Measurements from ENCODE around the gene PPP1R37. TPM values are rescaled to one million over a fixed set of nuclear protein-coding genes. Genes with fewer than 3 reads are reported as not detected.

Gene PPP1R37
- total RNA-seq, 1 experiment from 2014 or later, result 33.6 TPM

DNA sequence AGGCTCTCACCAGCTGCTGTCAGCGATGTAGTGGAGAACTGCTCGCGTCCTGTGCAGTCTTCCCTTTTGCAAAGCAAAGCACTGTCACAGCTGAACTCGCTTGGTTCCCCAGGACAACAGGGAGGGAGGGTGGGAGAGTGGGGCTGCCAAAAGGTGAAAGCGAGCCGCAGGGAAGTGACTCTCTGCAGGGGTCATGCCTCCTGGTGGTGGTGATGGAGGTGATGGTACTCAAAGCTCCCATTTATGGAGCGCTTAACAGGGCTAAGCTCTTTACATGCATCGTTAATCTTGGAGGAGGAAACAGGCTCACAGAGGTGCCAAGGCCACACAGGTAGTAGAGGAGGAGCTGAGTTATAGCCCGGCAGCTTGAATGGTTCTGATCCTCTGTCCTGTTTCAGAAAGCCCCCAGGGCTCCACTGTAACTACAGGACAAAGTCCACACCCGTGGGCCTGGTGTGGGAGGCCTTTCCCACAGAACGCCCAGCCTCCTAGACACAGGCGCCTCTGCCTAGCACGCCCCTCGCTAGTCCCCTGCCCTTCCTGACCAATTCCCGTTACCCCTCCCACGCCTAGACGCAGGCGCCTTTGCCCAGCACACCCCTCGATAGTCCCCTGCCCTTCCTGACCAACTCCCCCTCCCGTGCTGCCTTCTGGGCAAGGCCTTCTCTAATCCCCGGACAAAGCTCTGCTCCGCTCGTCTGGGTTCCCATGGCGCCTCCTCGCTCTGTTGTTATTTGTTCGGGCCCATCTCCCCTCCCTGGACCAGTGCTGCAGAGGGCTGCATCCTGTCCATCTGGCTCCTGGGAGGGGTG, 10.7 kb downstream of the PPP1R37 start:
- WGBS (ENCODE audit: extremely low coverage, insufficient read length, low lambda C conversion rate), result no CpG with 5 or more reads among the region's 26 CpGs

More for the DNA sequence above, 10.7 kb downstream of the PPP1R37 start:
- H3K18ac ChIP-seq (ENCODE audit: insufficient read length, low read depth, low read length), result no peak overlapping the region
- no peaks in the 10 kb centered on the region; the same call in 1 of the 2 replicates for H3K4me1 ChIP-seq (ENCODE audit: insufficient read depth, low read length)
- H3K9ac ChIP-seq (ENCODE audit: extremely low read depth, insufficient read length, low read length), result no peak overlapping the region
- TF ChIP-seq, protein P1, sequence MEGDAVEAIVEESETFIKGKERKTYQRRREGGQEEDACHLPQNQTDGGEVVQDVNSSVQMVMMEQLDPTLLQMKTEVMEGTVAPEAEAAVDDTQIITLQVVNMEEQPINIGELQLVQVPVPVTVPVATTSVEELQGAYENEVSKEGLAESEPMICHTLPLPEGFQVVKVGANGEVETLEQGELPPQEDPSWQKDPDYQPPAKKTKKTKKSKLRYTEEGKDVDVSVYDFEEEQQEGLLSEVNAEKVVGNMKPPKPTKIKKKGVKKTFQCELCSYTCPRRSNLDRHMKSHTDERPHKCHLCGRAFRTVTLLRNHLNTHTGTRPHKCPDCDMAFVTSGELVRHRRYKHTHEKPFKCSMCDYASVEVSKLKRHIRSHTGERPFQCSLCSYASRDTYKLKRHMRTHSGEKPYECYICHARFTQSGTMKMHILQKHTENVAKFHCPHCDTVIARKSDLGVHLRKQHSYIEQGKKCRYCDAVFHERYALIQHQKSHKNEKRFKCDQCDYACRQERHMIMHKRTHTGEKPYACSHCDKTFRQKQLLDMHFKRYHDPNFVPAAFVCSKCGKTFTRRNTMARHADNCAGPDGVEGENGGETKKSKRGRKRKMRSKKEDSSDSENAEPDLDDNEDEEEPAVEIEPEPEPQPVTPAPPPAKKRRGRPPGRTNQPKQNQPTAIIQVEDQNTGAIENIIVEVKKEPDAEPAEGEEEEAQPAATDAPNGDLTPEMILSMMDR (conservative IDR thresholded peaks at IDR 0.05), result no peak
- no peak overlapping the region for H2AFZ ChIP-seq (ENCODE audit: low read length)
- no peak overlapping the region; the same call in 1 of the 2 replicates for H3K14ac ChIP-seq (ENCODE audit: insufficient read depth, low read length)
- no peak overlapping the region for H3K4me2 ChIP-seq (ENCODE audit: insufficient read depth, insufficient read length, low read length)
- no peak overlapping the region for H2AK5ac ChIP-seq (ENCODE audit: insufficient read length, low read length)
- H3T11ph ChIP-seq (ENCODE audit: low read length), result no peak overlapping the region
- no peak overlapping the region for H2BK12ac ChIP-seq (ENCODE audit: insufficient read length, low read depth, low read length)
- no peak overlapping the region for H2BK20ac ChIP-seq (ENCODE audit: low read depth, low read length, poor library complexity, severe bottlenecking)
- no peak overlapping the region for H2BK120ac ChIP-seq (ENCODE audit: low read depth, low read length, poor library complexity, severe bottlenecking)
- H3K9me3 ChIP-seq (ENCODE audit: control insufficient read depth, low read depth, low read length), result no peaks in the 10 kb centered on the region
- H3K27ac Mint-ChIP-seq, result peak overlapping the region; percentile 46 to 86 (median 48)
- no peaks in the 10 kb centered on the region for H3K27me3 ChIP-seq (ENCODE audit: insufficient read depth, low read length)
- DNase-seq, result no peak
- peak overlapping the region; percentile 12 to 53; a peak in 4 of 5 replicates for H3K4me3 Mint-ChIP-seq
- H4K20me1 ChIP-seq (ENCODE audit: control insufficient read depth, insufficient read depth, insufficient read length), result no peaks in the 10 kb centered on the region
- no peak overlapping the region for H4K91ac ChIP-seq (ENCODE audit: insufficient read length, low read depth, low read length)
- no peaks in the 10 kb centered on the region for H3K79me1 ChIP-seq (ENCODE audit: insufficient read depth, low read depth, low read length, poor library complexity, severe bottlenecking)
- H3K79me2 ChIP-seq (ENCODE audit: insufficient read depth, low read length), result peaks cover 26% of the 10 kb centered on the region
- no peak overlapping the region for H4K5ac ChIP-seq (ENCODE audit: insufficient read length, low read depth, low read length)
- H3K4ac ChIP-seq (ENCODE audit: low read depth, low read length), result no peak overlapping the region
- no peak overlapping the region for H4K8ac ChIP-seq (replicated peaks; ENCODE audit: insufficient read length, low read depth, low read length)
- no peaks in the 10 kb centered on the region for H3K27me3 Mint-ChIP-seq (ENCODE audit: low read depth)
- peaks cover 0 to 6% (median 4%) of the 10 kb centered on the region in 3 experiments; a peak in 2 of 7 replicates for H3K36me3 Mint-ChIP-seq (ENCODE audit: insufficient read depth in 1 of 3, low read depth in 3 of 3)
- no peaks in the 10 kb centered on the region; a peak in 1 of 5 replicates for H3K9me3 Mint-ChIP-seq
- no peaks in the 10 kb centered on the region for H3K23me2 ChIP-seq (ENCODE audit: insufficient read length, low read depth, low read length, poor library complexity, severe bottlenecking)
- no peak overlapping the region for H2BK5ac ChIP-seq (ENCODE audit: insufficient read length, low read length)
- no peak overlapping the region for H2BK15ac ChIP-seq (ENCODE audit: low read depth, low read length)
- peaks cover 58 to 63% of the 10 kb centered on the region in 2 experiments for H3K4me1 Mint-ChIP-seq
- H3K27ac ChIP-seq (ENCODE audit: insufficient read length, low read depth, low read length), result no peak overlapping the region
- no peak overlapping the region for H3K23ac ChIP-seq (ENCODE audit: insufficient read length, low read depth, low read length)
- no peak overlapping the region for H3K56ac ChIP-seq (ENCODE audit: insufficient read length, low read depth, low read length)

Measured in H9 (cell line).